ENCODE data around the gene EFS. TPM values are rescaled to one million over a fixed set of nuclear protein-coding genes. Genes with fewer than 3 reads are reported as not detected.

EFS gene
- total and polyA plus RNA-seq, 2 experiments from 2014 or later, result 9.7 to 21.9 TPM

DNA sequence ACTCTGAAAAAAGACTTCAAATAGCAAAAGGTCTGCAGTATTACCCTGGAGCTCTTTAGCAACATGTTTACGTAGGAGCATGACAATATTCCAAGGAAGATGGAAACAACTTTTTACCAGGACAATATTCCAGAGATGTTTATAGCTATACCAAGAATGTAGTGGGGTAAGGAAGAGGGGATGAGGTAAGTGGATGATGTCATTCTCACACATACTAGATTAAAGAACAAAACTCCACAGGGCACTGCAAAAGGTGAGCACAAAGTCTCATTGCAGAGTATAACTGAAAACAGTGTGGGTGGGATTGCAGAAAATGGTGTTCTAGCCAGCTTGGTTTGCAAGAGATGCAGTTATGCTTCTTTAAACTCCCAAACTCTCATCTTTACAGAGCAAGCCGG, 20.3 kb upstream of the EFS start:
- H3K27ac ChIP-seq, result no peak overlapping the region
- no peaks in the 10 kb centered on the region for H3K79me2 ChIP-seq
- H3K27me3 ChIP-seq, result no peaks in the 10 kb centered on the region
- no peaks in the 10 kb centered on the region for H3K36me3 ChIP-seq (replicated peaks; ENCODE audit: insufficient read depth, low read depth)
- no peaks in the 10 kb centered on the region for H3K4me1 ChIP-seq (ENCODE audit: insufficient read depth)
- H3K9me2 ChIP-seq (replicated peaks; ENCODE audit: insufficient read depth), result no peaks in the 10 kb centered on the region
- H2AFZ ChIP-seq, result no peak overlapping the region
- H3K9me3 ChIP-seq (ENCODE audit: low read depth), result no peaks in the 10 kb centered on the region
- no peak overlapping the region for H3K4me2 ChIP-seq
- TF ChIP-seq EZH2phosphoT487 (IDR thresholded peaks at IDR 0.05; ENCODE audit: low read depth, severe bottlenecking, unreplicated experiment) (no peak), EZH2 (IDR thresholded peaks at IDR 0.05; ENCODE audit: borderline replicate concordance) (no peak)
- TF ChIP-seq, protein P1, sequence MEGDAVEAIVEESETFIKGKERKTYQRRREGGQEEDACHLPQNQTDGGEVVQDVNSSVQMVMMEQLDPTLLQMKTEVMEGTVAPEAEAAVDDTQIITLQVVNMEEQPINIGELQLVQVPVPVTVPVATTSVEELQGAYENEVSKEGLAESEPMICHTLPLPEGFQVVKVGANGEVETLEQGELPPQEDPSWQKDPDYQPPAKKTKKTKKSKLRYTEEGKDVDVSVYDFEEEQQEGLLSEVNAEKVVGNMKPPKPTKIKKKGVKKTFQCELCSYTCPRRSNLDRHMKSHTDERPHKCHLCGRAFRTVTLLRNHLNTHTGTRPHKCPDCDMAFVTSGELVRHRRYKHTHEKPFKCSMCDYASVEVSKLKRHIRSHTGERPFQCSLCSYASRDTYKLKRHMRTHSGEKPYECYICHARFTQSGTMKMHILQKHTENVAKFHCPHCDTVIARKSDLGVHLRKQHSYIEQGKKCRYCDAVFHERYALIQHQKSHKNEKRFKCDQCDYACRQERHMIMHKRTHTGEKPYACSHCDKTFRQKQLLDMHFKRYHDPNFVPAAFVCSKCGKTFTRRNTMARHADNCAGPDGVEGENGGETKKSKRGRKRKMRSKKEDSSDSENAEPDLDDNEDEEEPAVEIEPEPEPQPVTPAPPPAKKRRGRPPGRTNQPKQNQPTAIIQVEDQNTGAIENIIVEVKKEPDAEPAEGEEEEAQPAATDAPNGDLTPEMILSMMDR (IDR thresholded peaks at IDR 0.05; ENCODE audit: poor library complexity), result no peak
- DNase-seq (ENCODE audit: low spot score), result no peak
- H3K4me3 ChIP-seq, result no peak overlapping the region
- WGBS (ENCODE audit: low lambda C conversion rate, missing lambda C conversion rate), result 59% methylated on average over 2 of the region's 2 CpGs
- H4K20me1 ChIP-seq (ENCODE audit: insufficient read depth, poor library complexity, severe bottlenecking), result no peaks in the 10 kb centered on the region

DNA sequence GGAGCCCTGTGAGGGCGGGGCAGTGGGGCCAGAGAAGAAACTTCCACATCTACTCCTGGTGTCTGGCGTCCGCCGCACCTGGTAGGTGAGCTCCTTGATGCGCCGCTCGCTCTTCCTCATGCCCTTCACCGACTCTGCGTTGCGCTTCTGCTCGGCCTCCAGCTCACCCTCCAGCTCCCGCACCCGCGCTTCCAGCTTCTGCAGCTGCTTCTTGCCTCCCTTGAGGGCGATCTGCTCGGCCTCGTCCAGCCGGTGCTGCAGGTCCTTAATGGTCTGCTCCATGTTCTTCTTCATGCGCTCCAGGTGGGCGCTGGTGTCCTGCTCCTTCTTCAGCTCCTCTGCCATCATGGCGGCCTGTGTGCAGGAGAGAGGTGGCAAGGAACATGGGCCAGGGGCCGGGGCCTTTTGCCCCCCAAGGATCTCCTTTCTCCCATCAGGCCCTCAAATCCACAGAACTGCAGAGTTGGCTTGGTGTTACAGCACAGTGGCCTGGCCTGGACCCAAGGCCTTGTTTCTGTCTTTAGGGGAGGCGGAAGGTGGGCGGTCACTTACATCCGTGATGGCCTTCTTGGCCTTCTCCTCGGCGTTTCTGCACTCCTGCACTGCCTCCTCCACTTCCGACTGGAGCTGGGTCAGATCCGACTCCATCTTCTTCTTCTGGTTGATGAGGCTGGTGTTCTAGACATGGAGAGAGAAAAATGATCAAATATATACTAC, 19.6 kb upstream of the EFS start:
- no peak overlapping the region for H3K4me2 ChIP-seq
- no peaks in the 10 kb centered on the region for H4K20me1 ChIP-seq (ENCODE audit: insufficient read depth, poor library complexity, severe bottlenecking)
- no peaks in the 10 kb centered on the region for H3K9me2 ChIP-seq (replicated peaks; ENCODE audit: insufficient read depth)
- DNase-seq (ENCODE audit: low spot score), result no peak
- H3K9me3 ChIP-seq (ENCODE audit: low read depth), result no peaks in the 10 kb centered on the region
- no peaks in the 10 kb centered on the region for H3K79me2 ChIP-seq
- H2AFZ ChIP-seq, result no peak overlapping the region
- no peaks in the 10 kb centered on the region for H3K36me3 ChIP-seq (replicated peaks; ENCODE audit: insufficient read depth, low read depth)
- H3K4me3 ChIP-seq, result no peak overlapping the region
- H3K27ac ChIP-seq, result no peak overlapping the region
- 95% methylated on average over 28 of the region's 29 CpGs for WGBS (ENCODE audit: low lambda C conversion rate, missing lambda C conversion rate)
- H3K27me3 ChIP-seq, result no peaks in the 10 kb centered on the region
- H3K4me1 ChIP-seq (ENCODE audit: insufficient read depth), result no peaks in the 10 kb centered on the region
- TF ChIP-seq, protein P1 (IDR thresholded peaks at IDR 0.05; ENCODE audit: poor library complexity), result no peak
- TF ChIP-seq EZH2 (IDR thresholded peaks at IDR 0.05; ENCODE audit: borderline replicate concordance) (no peak), EZH2phosphoT487 (IDR thresholded peaks at IDR 0.05; ENCODE audit: low read depth, severe bottlenecking, unreplicated experiment) (no peak)

DNA sequence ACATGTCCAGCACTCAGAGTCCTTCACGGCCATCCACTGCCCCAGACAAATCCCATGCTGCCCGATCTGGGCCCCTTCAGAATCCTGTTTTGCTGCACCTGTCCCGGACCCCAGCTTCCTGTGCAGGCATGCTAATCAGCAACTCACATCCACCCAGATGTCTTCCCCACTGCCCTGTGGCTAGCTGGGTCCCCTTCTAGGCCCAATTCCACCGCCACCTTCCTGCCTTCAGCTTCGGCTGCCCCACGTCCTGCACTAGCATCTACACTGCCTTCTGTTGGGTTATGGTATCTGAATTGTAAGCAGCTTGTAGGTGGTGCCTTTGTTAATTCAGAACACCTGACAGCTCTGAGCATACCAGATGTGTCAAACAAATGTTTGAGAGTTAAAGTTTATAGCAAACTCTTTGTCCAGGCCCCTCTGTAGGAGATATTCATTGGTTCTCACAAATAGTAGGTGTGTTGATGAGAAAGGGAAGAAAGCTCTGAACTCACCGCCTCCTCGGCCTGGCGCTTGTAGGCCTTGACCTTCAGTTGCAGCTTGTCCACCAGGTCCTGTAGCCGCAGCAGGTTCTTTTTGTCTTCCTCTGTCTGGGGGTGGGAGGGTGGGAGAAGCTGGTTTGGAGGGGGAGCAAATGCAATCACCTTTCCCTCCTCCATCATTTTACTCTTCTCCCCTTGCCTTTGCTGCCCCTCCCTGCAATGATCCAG, 17.9 kb upstream of the EFS start:
- Histone ChIP-seq H3K9me2 (replicated peaks; ENCODE audit: insufficient read depth) (no peaks in the 10 kb centered on the region), H3K4me2 (no peak overlapping the region), H2AFZ (no peak overlapping the region), H3K9me3 (ENCODE audit: low read depth) (no peaks in the 10 kb centered on the region), H3K27ac (no peak overlapping the region), H3K4me1 (ENCODE audit: insufficient read depth) (no peaks in the 10 kb centered on the region), H3K4me3 (no peak overlapping the region), H3K27me3 (no peaks in the 10 kb centered on the region), H3K36me3 (replicated peaks; ENCODE audit: insufficient read depth, low read depth) (no peaks in the 10 kb centered on the region), H4K20me1 (ENCODE audit: insufficient read depth, poor library complexity, severe bottlenecking) (no peaks in the 10 kb centered on the region), H3K79me2 (no peaks in the 10 kb centered on the region)
- TF ChIP-seq EZH2phosphoT487 (IDR thresholded peaks at IDR 0.05; ENCODE audit: low read depth, severe bottlenecking, unreplicated experiment), result no peak
- TF ChIP-seq, protein P1 (IDR thresholded peaks at IDR 0.05; ENCODE audit: poor library complexity), result no peak
- TF ChIP-seq EZH2 (IDR thresholded peaks at IDR 0.05; ENCODE audit: borderline replicate concordance), result no peak
- 85% methylated on average over 10 of the region's 10 CpGs for WGBS (ENCODE audit: low lambda C conversion rate, missing lambda C conversion rate)
- no peak for DNase-seq (ENCODE audit: low spot score)
